HEK293T (cell line): Measurements from ENCODE around the gene STAT6.

Source experiments
- ARNT ChIP-seq: fragments of 450-650 bp; IDR thresholded peaks from 2 replicates; pipeline ENCODE4 v1.6.1; 2017; ENCODE audit warnings: mild to moderate bottlenecking
- BHLHE40 ChIP-seq: fragments of 450-650 bp; IDR thresholded peaks from 2 replicates; pipeline ENCODE4 v1.6.1; 2016; ENCODE audit warnings: mild to moderate bottlenecking, moderate library complexity, borderline replicate concordance
- ELF4 ChIP-seq: fragments of 450-650 bp; IDR thresholded peaks from 2 replicates; pipeline ENCODE4 v1.6.1; 2017; ENCODE audit warnings: antibody characterized with exemption
- FOXA1 ChIP-seq: fragments of 450-650 bp; IDR thresholded peaks from 2 replicates; pipeline ENCODE4 v1.6.1; 2016; ENCODE audit warnings: mild to moderate bottlenecking
- FOXK2 ChIP-seq: fragments of 450-650 bp; IDR thresholded peaks from 2 replicates; pipeline ENCODE4 v1.6.1; 2016; ENCODE audit warnings: mild to moderate bottlenecking
- FOXM1 ChIP-seq: fragments of 450-650 bp; IDR thresholded peaks from 2 replicates; pipeline ENCODE4 v1.6.1; 2017; ENCODE audit warnings: mild to moderate bottlenecking, borderline replicate concordance
- NFRKB ChIP-seq: fragments of 450-650 bp; IDR thresholded peaks from 2 replicates; pipeline ENCODE4 v1.6.1; 2016; ENCODE audit warnings: mild to moderate bottlenecking, moderate library complexity
- PKNOX1 ChIP-seq: fragments of 450-650 bp; IDR thresholded peaks from 2 replicates; pipeline ENCODE4 v1.6.1; 2016
- SP1 ChIP-seq: fragments of 450-650 bp; IDR thresholded peaks from 2 replicates; pipeline ENCODE4 v1.6.1; 2017
- SUZ12 ChIP-seq: fragments of 450-650 bp; IDR thresholded peaks from 2 replicates; pipeline ENCODE4 v1.6.1; 2016; ENCODE audit warnings: mild to moderate bottlenecking
- ZNF384 ChIP-seq: fragments of 450-650 bp; IDR thresholded peaks from 2 replicates; pipeline ENCODE4 v1.6.1; 2016

GRCh38 chr12:57152639-57153038 is 41.5 kb upstream of the STAT6 start:
- TF ChIP-seq ELF4: no peak
- TF ChIP-seq SP1: no peak
- TF ChIP-seq SUZ12: no peak
- TF ChIP-seq FOXA1: no peak
- no peak for TF ChIP-seq BHLHE40
- TF ChIP-seq PKNOX1: no peak
- no peak for TF ChIP-seq ZNF384
- TF ChIP-seq ARNT: no peak
- TF ChIP-seq FOXM1: no peak
- no peak for TF ChIP-seq FOXK2
- no peak for TF ChIP-seq NFRKB
